ENCODE data around the gene SMC1A. TPM values are rescaled to one million over a fixed set of nuclear protein-coding genes. Genes with fewer than 3 reads are reported as not detected.

The SMC1A gene
- total RNA-seq, 1 donor from 2014 or later, result 82.2 TPM

DNA sequence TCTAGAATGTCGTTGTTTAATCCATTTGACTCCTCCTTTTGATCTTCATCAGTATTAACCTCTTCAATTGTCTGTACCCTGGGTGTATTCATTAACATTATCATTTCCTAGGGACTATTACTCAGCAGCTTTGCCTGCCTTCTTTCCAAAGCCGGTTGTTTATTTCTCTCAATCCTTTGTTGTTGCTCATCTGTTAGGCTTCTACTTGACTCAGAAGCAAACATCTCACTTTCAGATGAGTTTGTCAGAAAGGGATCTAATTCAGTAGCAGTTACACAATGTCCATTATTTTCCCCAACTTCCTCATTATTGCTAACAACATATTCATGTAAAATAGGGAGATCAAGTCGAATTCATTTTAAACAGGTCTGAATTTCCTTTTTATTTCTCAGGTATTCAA, 33.8 kb upstream of the SMC1A start:
- Histone ChIP-seq H3K4me3 (no peak overlapping the region), H3K79me2 (ENCODE audit: low read depth) (no peaks in the 10 kb centered on the region), H3K4me1 (no peaks in the 10 kb centered on the region), H3K4me2 (no peak overlapping the region), H3K27me3 (no peaks in the 10 kb centered on the region), H3F3A (ENCODE audit: low read depth) (no peaks in the 10 kb centered on the region), H3K9ac (no peak overlapping the region), H2AFZ (replicated peaks) (no peak overlapping the region), H3K27ac (no peak overlapping the region), H3K36me3 (no peaks in the 10 kb centered on the region), H3K9me3 (ENCODE audit: low read depth) (no peaks in the 10 kb centered on the region), H4K20me1 (ENCODE audit: low read depth) (no peaks in the 10 kb centered on the region)
- DNase-seq (ENCODE audit: low spot score), result no peak
- H3K4me1 Mint-ChIP-seq, result no peaks in the 10 kb centered on the region
- no peaks in the 10 kb centered on the region for H3K27me3 Mint-ChIP-seq (ENCODE audit: insufficient read depth, low read depth)
- no peaks in the 10 kb centered on the region for H3K36me3 Mint-ChIP-seq
- H3K27ac Mint-ChIP-seq, result no peak overlapping the region
- H3K4me3 Mint-ChIP-seq, result no peak overlapping the region
- TF ChIP-seq EZH2phosphoT487 (IDR thresholded peaks at IDR 0.05) (no peak), EZH2 (IDR thresholded peaks at IDR 0.05) (no peak)
- TF ChIP-seq, protein P1, sequence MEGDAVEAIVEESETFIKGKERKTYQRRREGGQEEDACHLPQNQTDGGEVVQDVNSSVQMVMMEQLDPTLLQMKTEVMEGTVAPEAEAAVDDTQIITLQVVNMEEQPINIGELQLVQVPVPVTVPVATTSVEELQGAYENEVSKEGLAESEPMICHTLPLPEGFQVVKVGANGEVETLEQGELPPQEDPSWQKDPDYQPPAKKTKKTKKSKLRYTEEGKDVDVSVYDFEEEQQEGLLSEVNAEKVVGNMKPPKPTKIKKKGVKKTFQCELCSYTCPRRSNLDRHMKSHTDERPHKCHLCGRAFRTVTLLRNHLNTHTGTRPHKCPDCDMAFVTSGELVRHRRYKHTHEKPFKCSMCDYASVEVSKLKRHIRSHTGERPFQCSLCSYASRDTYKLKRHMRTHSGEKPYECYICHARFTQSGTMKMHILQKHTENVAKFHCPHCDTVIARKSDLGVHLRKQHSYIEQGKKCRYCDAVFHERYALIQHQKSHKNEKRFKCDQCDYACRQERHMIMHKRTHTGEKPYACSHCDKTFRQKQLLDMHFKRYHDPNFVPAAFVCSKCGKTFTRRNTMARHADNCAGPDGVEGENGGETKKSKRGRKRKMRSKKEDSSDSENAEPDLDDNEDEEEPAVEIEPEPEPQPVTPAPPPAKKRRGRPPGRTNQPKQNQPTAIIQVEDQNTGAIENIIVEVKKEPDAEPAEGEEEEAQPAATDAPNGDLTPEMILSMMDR (IDR thresholded peaks at IDR 0.05), result no peak
- H3K9me3 Mint-ChIP-seq, result peaks cover 9% of the 10 kb centered on the region

DNA sequence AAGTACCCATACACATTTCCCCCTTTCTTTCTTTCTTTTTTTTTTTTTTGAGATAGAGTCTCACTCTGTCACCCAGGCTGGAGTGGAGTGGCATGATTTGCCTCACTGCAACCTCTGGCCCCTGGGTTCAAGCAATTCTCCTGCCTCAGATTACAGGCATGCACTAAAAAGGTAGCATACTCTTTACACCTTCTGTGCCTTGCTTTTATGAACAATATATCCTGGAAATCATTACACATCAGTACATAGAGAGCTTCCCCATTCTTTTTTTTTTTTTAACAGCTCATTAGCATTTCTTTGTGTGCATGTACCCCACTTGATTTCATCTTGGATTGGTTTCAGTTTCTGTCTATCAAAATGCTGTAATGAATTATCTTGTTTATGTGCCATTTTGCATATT, 30.4 kb upstream of the SMC1A start:
- Histone ChIP-seq H3K36me3 (no peaks in the 10 kb centered on the region), H3K4me2 (no peak overlapping the region), H3K27me3 (no peaks in the 10 kb centered on the region), H3K9ac (no peak overlapping the region), H2AFZ (replicated peaks) (no peak overlapping the region), H4K20me1 (ENCODE audit: low read depth) (no peaks in the 10 kb centered on the region), H3K9me3 (ENCODE audit: low read depth) (no peaks in the 10 kb centered on the region), H3K4me3 (no peak overlapping the region), H3F3A (ENCODE audit: low read depth) (no peaks in the 10 kb centered on the region), H3K27ac (no peak overlapping the region), H3K4me1 (no peaks in the 10 kb centered on the region), H3K79me2 (ENCODE audit: low read depth) (no peaks in the 10 kb centered on the region)
- Mint-ChIP-seq H3K36me3 (no peaks in the 10 kb centered on the region), H3K4me3 (no peak overlapping the region), H3K27me3 (ENCODE audit: insufficient read depth, low read depth) (no peaks in the 10 kb centered on the region), H3K27ac (no peak overlapping the region), H3K4me1 (no peaks in the 10 kb centered on the region), H3K9me3 (peaks cover 9% of the 10 kb centered on the region)
- TF ChIP-seq, protein P1 (IDR thresholded peaks at IDR 0.05), result no peak
- TF ChIP-seq EZH2 (IDR thresholded peaks at IDR 0.05) (no peak), EZH2phosphoT487 (IDR thresholded peaks at IDR 0.05) (no peak)
- DNase-seq (ENCODE audit: low spot score), result no peak

DNA sequence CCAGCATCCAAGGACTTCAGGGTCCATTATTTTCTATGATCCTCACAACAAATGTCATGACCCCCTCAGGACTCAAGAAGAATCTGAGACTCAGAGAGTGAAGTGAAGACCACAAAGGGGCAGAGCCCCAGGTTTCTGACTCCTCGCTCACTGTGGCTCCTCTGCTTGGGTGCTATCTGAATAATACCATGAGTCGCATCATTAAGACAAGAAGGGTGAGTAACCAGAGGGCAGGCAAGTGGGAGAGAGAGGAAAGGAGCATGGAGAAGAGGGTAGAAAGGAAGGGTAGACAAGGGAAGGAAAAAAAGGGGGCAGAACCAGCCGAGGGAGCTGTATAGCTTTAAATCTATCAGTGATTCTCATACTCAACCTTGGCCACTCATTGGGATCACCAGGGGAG, 27.2 kb upstream of the SMC1A start:
- no peak overlapping the region for H3K4me2 ChIP-seq
- no peaks in the 10 kb centered on the region for H3K4me1 Mint-ChIP-seq
- H3K9me3 ChIP-seq (ENCODE audit: low read depth), result no peaks in the 10 kb centered on the region
- no peaks in the 10 kb centered on the region for H3K36me3 Mint-ChIP-seq
- DNase-seq (ENCODE audit: low spot score), result no peak
- H3K36me3 ChIP-seq, result no peaks in the 10 kb centered on the region
- no peak overlapping the region for H3K4me3 Mint-ChIP-seq
- H4K20me1 ChIP-seq (ENCODE audit: low read depth), result no peaks in the 10 kb centered on the region
- no peak overlapping the region for H3K4me3 ChIP-seq
- no peak overlapping the region for H2AFZ ChIP-seq (replicated peaks)
- no peak overlapping the region for H3K9ac ChIP-seq
- no peak overlapping the region for H3K27ac ChIP-seq
- H3K79me2 ChIP-seq (ENCODE audit: low read depth), result no peaks in the 10 kb centered on the region
- H3F3A ChIP-seq (ENCODE audit: low read depth), result no peaks in the 10 kb centered on the region
- H3K9me3 Mint-ChIP-seq, result peaks cover 9% of the 10 kb centered on the region
- TF ChIP-seq EZH2phosphoT487 (IDR thresholded peaks at IDR 0.05) (no peak), EZH2 (IDR thresholded peaks at IDR 0.05) (no peak)
- TF ChIP-seq, protein P1 (IDR thresholded peaks at IDR 0.05), result no peak
- no peaks in the 10 kb centered on the region for H3K4me1 ChIP-seq
- H3K27ac Mint-ChIP-seq, result no peak overlapping the region
- H3K27me3 Mint-ChIP-seq (ENCODE audit: insufficient read depth, low read depth), result no peaks in the 10 kb centered on the region
- no peaks in the 10 kb centered on the region for H3K27me3 ChIP-seq
